Measurements from ENCODE around the gene MXD3. TPM values are rescaled to one million over a fixed set of nuclear protein-coding genes. Genes with fewer than 3 reads are reported as not detected.
A peak's percentile ranks its signal among the peaks of the same experiment; 100 is the strongest.

Gene MXD3
- total RNA-seq, 5 donors from 2014 or later (not counting 1 experiment from before 2014, with no cell fraction given), result 9.3 to 15.2 (median 12.4) TPM

DNA sequence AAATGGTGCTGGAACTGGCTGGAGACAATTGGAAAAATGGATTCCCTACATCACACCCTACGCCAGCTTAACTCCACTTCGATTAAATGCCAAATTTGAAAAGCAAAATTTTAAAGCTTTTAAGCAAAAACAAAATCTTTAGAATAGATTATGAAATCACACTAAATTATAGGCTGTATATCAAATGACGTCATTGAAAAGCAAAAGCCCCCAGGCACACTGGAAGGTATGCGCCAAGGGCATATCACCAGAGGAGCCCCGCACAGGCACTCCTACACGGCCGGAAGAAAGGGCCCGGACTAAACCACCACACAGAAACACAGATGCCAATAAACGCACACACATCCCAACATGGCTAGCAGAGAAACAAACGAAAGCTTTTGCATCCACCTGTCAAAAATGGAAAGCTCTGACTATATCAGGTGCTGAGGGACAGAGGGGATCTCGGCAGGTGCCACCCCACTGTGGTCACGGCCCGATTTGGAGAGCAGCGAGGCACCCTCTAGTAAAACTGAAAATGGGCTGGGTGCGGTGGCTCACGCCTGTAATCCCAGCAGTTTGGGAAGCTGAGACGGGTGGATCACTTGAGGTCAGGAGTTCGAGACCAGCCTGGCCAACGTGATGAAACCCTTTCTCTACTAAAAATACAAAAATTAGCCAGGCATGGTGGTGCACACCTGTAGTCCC lies 17.0 kb upstream of the MXD3 start:
- Mint-ChIP-seq H3K4me1 (peaks cover 0 to 17% (median 6%) of the 10 kb centered on the region in 3 donors), H3K36me3 (peaks cover 26% of the 10 kb centered on the region), H3K27ac (no peak overlapping the region), H3K9me3 (no peaks in the 10 kb centered on the region), H3K27me3 (no peaks in the 10 kb centered on the region), H3K4me3 (no peak overlapping the region)
- no peaks in the 10 kb centered on the region for H3K9me3 ChIP-seq
- 89% methylated on average over 11 of the region's 19 CpGs for WGBS (ENCODE audit: insufficient coverage)
- ChIA-PET CTCF (interaction anchor here in 1 of 2 donors (0.6 kb wide), 1 partner anchor 66 kb away, joined by 9 read pairs; no protein-coding TSS in a partner anchor), POLR2A (interaction anchor here (0.7 to 1.1 kb wide), 2 partner anchors 23 to 918 kb away, joined by 3 to 4 read pairs; partner anchors contain the start of gene LMAN2 (in 1 of the 2))
- no peaks in the 10 kb centered on the region for H3K27me3 ChIP-seq (replicated peaks in 1 of 2; ENCODE audit: control insufficient read depth in 2 of 2, extremely low read depth in 1 of 2, insufficient read depth in 2 of 2, low read length in 1 of 2)
- H3K36me3 ChIP-seq (ENCODE audit: control insufficient read depth in 2 of 2, extremely low read depth in 1 of 2, insufficient read depth in 1 of 2, low read length in 1 of 2), result peaks cover 18 to 38% of the 10 kb centered on the region in 2 donors
- no peak for ATAC-seq (replicated peaks in 1 of 4)
- H3K4me3 ChIP-seq (ENCODE audit: control insufficient read depth in 1 of 2, extremely low read depth in 1 of 2, low read length in 1 of 2), result no peak overlapping the region
- DNase-seq, result no peak
- H3K27ac ChIP-seq (ENCODE audit: low read length), result peak overlapping the region; percentile 47
- H3K4me1 ChIP-seq (ENCODE audit: control insufficient read depth in 1 of 2, extremely low read depth in 1 of 2, insufficient read depth in 2 of 2, low read length in 2 of 2), result peaks cover 0 to 31% of the 10 kb centered on the region in 2 experiments

DNA sequence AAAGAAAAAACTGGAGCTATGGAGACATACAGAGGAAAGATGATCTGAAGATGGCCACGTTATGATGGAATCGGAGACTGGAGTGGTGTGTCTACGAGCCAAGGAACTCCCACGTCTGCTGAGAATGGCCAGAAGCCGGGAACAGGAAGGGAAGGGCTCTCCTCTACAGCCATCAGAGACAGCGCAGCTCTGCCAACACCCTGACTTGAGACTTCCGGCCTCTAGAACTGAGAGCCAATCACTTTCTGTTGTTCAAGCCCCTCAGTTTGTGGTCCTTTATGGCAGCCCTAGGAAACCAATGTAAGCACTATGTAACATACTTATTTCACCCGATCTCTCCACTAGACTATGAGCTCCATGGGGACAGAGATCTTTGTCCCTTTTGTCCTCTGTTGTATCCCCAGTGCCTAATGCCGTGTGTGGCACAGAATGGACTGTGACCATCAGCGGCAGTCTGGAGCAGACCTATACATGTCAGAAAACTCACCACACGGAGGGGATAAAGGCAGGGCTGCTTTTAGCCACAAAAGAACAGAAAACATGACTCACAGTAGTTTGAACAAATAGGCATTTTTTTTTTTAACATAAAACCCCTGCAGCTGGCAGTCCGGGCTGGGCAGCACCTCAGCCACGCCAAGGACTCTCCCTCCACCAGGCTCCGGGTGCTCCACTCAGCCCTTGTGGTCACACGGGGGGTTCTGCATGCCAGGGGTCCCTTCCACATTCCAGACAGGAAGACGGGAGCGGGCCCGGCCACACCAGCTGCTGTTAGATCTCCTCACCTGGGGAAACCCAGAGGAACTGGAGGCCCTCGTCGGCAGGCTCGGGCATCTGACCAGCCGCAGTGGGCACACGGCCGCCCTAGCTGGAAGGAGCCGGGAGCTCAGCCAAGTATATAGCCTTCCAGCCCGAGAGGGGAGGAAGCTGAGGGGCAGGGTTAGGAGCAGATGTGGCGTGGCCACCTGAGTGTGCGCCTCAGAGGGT lies 16.1 kb upstream of the MXD3 start:
- H3K36me3 ChIP-seq (ENCODE audit: control insufficient read depth in 2 of 2, extremely low read depth in 1 of 2, insufficient read depth in 1 of 2, low read length in 1 of 2), result peaks cover 15 to 30% of the 10 kb centered on the region in 2 donors
- Mint-ChIP-seq H3K36me3 (peaks cover 25% of the 10 kb centered on the region), H3K4me3 (peak overlapping the region; percentile 29 to 43 (median 31)), H3K9me3 (no peaks in the 10 kb centered on the region), H3K4me1 (peaks cover 0 to 16% (median 6%) of the 10 kb centered on the region in 3 donors), H3K27ac (peak overlapping the region; percentile 29 to 82), H3K27me3 (no peaks in the 10 kb centered on the region)
- WGBS (ENCODE audit: insufficient coverage), result 83% methylated on average over 20 of the region's 28 CpGs
- peak overlapping the region; percentile 47 for H3K27ac ChIP-seq (ENCODE audit: low read length)
- ATAC-seq (replicated peaks in 1 of 4), result peak; percentile 57 to 71 (median 70)
- H3K4me3 ChIP-seq (ENCODE audit: control insufficient read depth in 1 of 2, extremely low read depth in 1 of 2, low read length in 1 of 2), result no peak overlapping the region
- CTCF ChIA-PET, result interaction anchor here (0.5 to 0.8 kb wide), 5 partner anchors 45 to 791 kb away, joined by 3 to 9 read pairs (median 4); partner anchors contain the start of gene RNF44 (in 1 of the 2)
- no peaks in the 10 kb centered on the region for H3K9me3 ChIP-seq
- peaks cover 0 to 31% of the 10 kb centered on the region in 2 experiments for H3K4me1 ChIP-seq (ENCODE audit: control insufficient read depth in 1 of 2, extremely low read depth in 1 of 2, insufficient read depth in 2 of 2, low read length in 2 of 2)
- peak in 1 of 35 experiments; percentile 40 for DNase-seq
- POLR2A ChIA-PET, result interaction anchor here (0.6 to 1.1 kb wide), 3 partner anchors 24 to 918 kb away, joined by 3 to 4 read pairs (median 3); partner anchors contain the start of gene LMAN2 (in 1 of the 2)
- no peaks in the 10 kb centered on the region for H3K27me3 ChIP-seq (replicated peaks in 1 of 2; ENCODE audit: control insufficient read depth in 2 of 2, extremely low read depth in 1 of 2, insufficient read depth in 2 of 2, low read length in 1 of 2)

DNA sequence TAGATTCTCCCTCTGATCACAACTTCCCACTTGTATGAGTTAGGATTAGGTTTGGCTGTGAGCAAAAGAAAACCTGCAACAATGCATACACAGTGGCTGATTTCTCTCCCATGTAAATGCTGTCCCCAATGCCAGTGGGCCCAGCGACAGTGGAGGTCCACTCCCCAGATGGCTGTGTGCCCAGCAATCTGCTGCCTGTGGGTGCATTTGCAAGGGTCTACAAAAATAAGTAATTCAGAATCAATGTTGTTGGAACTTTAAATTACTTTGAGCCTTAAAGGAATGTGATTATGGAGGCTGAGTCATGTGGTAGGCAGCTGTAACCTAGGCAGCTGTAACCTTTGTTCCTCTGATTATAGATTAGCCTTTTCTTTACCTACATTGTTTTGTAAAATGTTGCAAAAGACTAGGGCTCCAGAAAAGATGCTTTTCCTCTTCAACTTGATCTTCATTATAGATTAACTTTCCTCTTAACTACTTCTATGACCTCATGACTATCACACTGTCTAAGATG lies 14.2 kb upstream of the MXD3 start:
- CTCF ChIA-PET, result no interaction called here
- Mint-ChIP-seq H3K27me3 (no peaks in the 10 kb centered on the region), H3K4me3 (no peak overlapping the region), H3K27ac (no peak overlapping the region), H3K9me3 (no peaks in the 10 kb centered on the region), H3K4me1 (peaks cover 0 to 18% (median 3%) of the 10 kb centered on the region in 3 donors), H3K36me3 (peaks cover 30% of the 10 kb centered on the region)
- ATAC-seq (replicated peaks in 1 of 4) (no peak), DNase-seq (no peak)
- 100% methylated on average over 1 of the region's 1 CpG for WGBS (ENCODE audit: insufficient coverage)
- Histone ChIP-seq H3K27me3 (replicated peaks in 1 of 2; ENCODE audit: control insufficient read depth in 2 of 2, extremely low read depth in 1 of 2, insufficient read depth in 2 of 2, low read length in 1 of 2) (no peaks in the 10 kb centered on the region), H3K9me3 (no peaks in the 10 kb centered on the region), H3K4me3 (ENCODE audit: control insufficient read depth in 1 of 2, extremely low read depth in 1 of 2, low read length in 1 of 2) (no peak overlapping the region), H3K36me3 (ENCODE audit: control insufficient read depth in 2 of 2, extremely low read depth in 1 of 2, insufficient read depth in 1 of 2, low read length in 1 of 2) (peaks cover 5 to 17% of the 10 kb centered on the region in 2 donors), H3K27ac (ENCODE audit: low read length) (no peak overlapping the region), H3K4me1 (ENCODE audit: control insufficient read depth in 1 of 2, extremely low read depth in 1 of 2, insufficient read depth in 2 of 2, low read length in 2 of 2) (peaks cover 0 to 20% of the 10 kb centered on the region in 2 experiments)
- POLR2A ChIA-PET, result no interaction called here

DNA sequence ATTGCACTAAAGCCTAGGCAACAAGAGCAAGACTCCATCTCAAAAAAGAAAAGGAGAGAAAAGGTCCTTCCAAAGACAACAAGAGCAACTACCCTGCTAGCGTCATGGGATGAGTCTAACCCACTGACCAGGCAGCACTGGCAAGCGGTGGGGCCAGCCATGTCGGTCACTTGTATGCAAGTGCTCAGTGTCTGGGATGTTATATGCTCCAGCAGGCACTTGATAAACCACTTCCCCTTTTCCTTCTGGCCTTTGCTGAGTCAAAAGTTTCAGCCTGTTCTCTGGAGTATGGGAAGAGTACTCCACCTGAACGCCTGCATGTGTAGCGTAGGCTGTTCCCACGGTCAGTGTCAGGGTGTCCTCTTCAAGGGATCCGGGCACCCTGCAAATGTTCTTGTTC lies 9.2 kb upstream of the MXD3 start:
- Mint-ChIP-seq H3K36me3 (peaks cover 21% of the 10 kb centered on the region), H3K27ac (no peak overlapping the region), H3K27me3 (no peaks in the 10 kb centered on the region), H3K4me1 (peaks cover 5 to 20% (median 18%) of the 10 kb centered on the region in 3 donors), H3K4me3 (no peak overlapping the region), H3K9me3 (no peaks in the 10 kb centered on the region)
- Histone ChIP-seq H3K4me1 (ENCODE audit: control insufficient read depth in 1 of 2, extremely low read depth in 1 of 2, insufficient read depth in 2 of 2, low read length in 2 of 2) (peaks cover 0 to 13% of the 10 kb centered on the region in 2 experiments), H3K36me3 (ENCODE audit: control insufficient read depth in 2 of 2, extremely low read depth in 1 of 2, insufficient read depth in 1 of 2, low read length in 1 of 2) (peaks cover 0 to 8% of the 10 kb centered on the region in 2 donors), H3K27me3 (replicated peaks in 1 of 2; ENCODE audit: control insufficient read depth in 2 of 2, extremely low read depth in 1 of 2, insufficient read depth in 2 of 2, low read length in 1 of 2) (no peaks in the 10 kb centered on the region), H3K9me3 (no peaks in the 10 kb centered on the region), H3K4me3 (ENCODE audit: control insufficient read depth in 1 of 2, extremely low read depth in 1 of 2, low read length in 1 of 2) (no peak overlapping the region), H3K27ac (ENCODE audit: low read length) (no peak overlapping the region)
- DNase-seq, result no peak
- ChIA-PET POLR2A (interaction anchor here in 1 of 2 donors (0.6 kb wide), 1 partner anchor 17 kb away, joined by 3 read pairs; no protein-coding TSS in a partner anchor), CTCF (interaction anchor here (0.7 to 1.7 kb wide), 3 partner anchors 11 to 150 kb away, joined by 3 to 6 read pairs (median 3); no protein-coding TSS in a partner anchor)
- no peak for ATAC-seq (replicated peaks in 1 of 4)
- no CpG with 5 or more reads among the region's 7 CpGs for WGBS (ENCODE audit: insufficient coverage)

DNA sequence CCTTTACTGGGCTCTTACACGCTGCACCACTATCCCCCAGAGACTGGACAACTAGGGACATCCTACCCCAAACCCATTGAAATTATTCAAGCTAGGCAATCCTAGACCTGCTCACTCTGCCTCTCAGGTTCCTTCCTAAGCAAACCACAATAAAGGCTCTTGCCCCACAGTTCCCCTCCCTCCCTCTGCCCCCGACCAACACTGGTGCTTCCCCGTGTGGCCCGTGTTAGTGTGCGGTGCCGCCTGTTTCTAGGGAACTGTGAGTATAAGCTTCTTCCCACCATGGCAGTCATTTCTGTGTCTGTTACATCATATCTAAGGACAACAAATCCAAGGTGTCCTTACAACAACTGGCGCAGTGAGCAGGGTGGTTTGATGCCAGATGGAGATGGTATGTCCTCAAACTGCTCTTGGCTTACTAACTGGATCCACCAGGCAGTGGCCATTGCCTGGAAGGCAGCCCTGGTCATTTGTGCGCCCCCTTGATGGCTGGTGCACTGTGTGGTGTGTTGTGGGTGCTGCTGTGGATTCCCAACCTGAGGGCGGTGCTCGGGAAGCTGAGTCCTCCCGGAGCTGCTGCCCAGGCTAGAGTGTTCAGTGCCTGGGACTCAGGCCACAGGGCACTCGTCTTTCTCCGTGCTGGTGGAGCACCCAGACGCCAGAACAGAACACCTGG lies 8.4 kb upstream of the MXD3 start:
- peaks cover 21% of the 10 kb centered on the region for H3K36me3 Mint-ChIP-seq
- no peaks in the 10 kb centered on the region for H3K9me3 Mint-ChIP-seq
- ChIA-PET CTCF (interaction anchor here (0.8 to 1.8 kb wide), 2 partner anchors 10 to 83 kb away, joined by 3 to 6 read pairs; no protein-coding TSS in a partner anchor), POLR2A (interaction anchor here (0.5 to 0.6 kb wide), 2 partner anchors 136 to 160 kb away, joined by 3 read pairs; no protein-coding TSS in a partner anchor)
- Histone ChIP-seq H3K9me3 (no peaks in the 10 kb centered on the region), H3K36me3 (ENCODE audit: control insufficient read depth in 2 of 2, extremely low read depth in 1 of 2, insufficient read depth in 1 of 2, low read length in 1 of 2) (peaks cover 0 to 8% of the 10 kb centered on the region in 2 donors), H3K4me3 (ENCODE audit: control insufficient read depth in 1 of 2, extremely low read depth in 1 of 2, low read length in 1 of 2) (no peak overlapping the region), H3K4me1 (ENCODE audit: control insufficient read depth in 1 of 2, extremely low read depth in 1 of 2, insufficient read depth in 2 of 2, low read length in 2 of 2) (peaks cover 0 to 13% of the 10 kb centered on the region in 2 experiments), H3K27ac (ENCODE audit: low read length) (no peak overlapping the region), H3K27me3 (replicated peaks in 1 of 2; ENCODE audit: control insufficient read depth in 2 of 2, extremely low read depth in 1 of 2, insufficient read depth in 2 of 2, low read length in 1 of 2) (no peaks in the 10 kb centered on the region)
- no peak overlapping the region for H3K4me3 Mint-ChIP-seq
- DNase-seq (no peak), ATAC-seq (replicated peaks in 1 of 4) (peak in 1 of 4 experiments; percentile 54)
- H3K27ac Mint-ChIP-seq, result no peak overlapping the region
- H3K27me3 Mint-ChIP-seq, result no peaks in the 10 kb centered on the region
- H3K4me1 Mint-ChIP-seq, result peaks cover 5 to 20% (median 18%) of the 10 kb centered on the region in 3 donors
- WGBS (ENCODE audit: insufficient coverage), result 97% methylated on average over 8 of the region's 14 CpGs
